Brain pericyte (primary cell): ENCODE measurements around the gene MTCL1.
A peak's percentile ranks its signal among the peaks of the same experiment; 100 is the strongest.

Experiments
- DNase-seq: peaks from one replicate; pipeline ENCODE4 v3.0.0-alpha.2; 2012; ENCODE audit warnings: low read depth, low spot score

Gene MTCL1

GRCh38 chr18:8688216-8688800, 17.0 kb upstream of the MTCL1 start:
- DNase-seq, result no peak

GRCh38 chr18:8688816-8689215, 16.5 kb upstream of the MTCL1 start:
- no peak for DNase-seq

GRCh38 chr18:8689517-8689916, 15.8 kb upstream of the MTCL1 start:
- DNase-seq, result no peak

- no peak for DNase-seq
Measured at GRCh38 chr18:8694891-8695290, 10.5 kb upstream of the MTCL1 start.

- DNase-seq, result no peak
Measured at GRCh38 chr18:8695932-8696517, 9.3 kb upstream of the MTCL1 start.

GRCh38 chr18:8696749-8697211, 8.6 kb upstream of the MTCL1 start:
- DNase-seq, result no peak

- no peak for DNase-seq
Measured at GRCh38 chr18:8699126-8699525, 6.2 kb upstream of the MTCL1 start.

- no peak for DNase-seq
Measured at GRCh38 chr18:8699948-8700347, 5.4 kb upstream of the MTCL1 start.

- no peak for DNase-seq
Measured at GRCh38 chr18:8701546-8702118, 3.7 kb upstream of the MTCL1 start.

GRCh38 chr18:8702668-8703067, 2.7 kb upstream of the MTCL1 start:
- no peak for DNase-seq

GRCh38 chr18:8703092-8703709, 2.2 kb upstream of the MTCL1 start:
- no peak for DNase-seq

- DNase-seq, result no peak
Measured at GRCh38 chr18:8703781-8704301, 1.5 kb upstream of the MTCL1 start.

- DNase-seq, result peak; percentile 41
Measured at GRCh38 chr18:8704361-8705237, 757 bp upstream of the MTCL1 start.

- DNase-seq, result no peak
Measured at GRCh38 chr18:8705961-8706790, 820 bp downstream of the MTCL1 start.

GRCh38 chr18:8706791-8707555, 1.6 kb downstream of the MTCL1 start:
- DNase-seq, result no peak

GRCh38 chr18:8707556-8708300, 2.4 kb downstream of the MTCL1 start:
- DNase-seq, result no peak

- DNase-seq, result no peak
Measured at GRCh38 chr18:8708670-8709069, 3.3 kb downstream of the MTCL1 start.

GRCh38 chr18:8709248-8710059, 4.1 kb downstream of the MTCL1 start:
- DNase-seq, result no peak
